ENCODE results near the gene ARRDC4.
A peak's percentile ranks its signal among the peaks of the same experiment; 100 is the strongest.
"Not testable (repeated sequence)": the region's sequence is repeated elsewhere in the genome, so short reads cannot be mapped to it uniquely, and the experiment has no call there.

ARRDC4 gene

GRCh38 chr15:97981058-97981457 lies 20.6 kb downstream of the ARRDC4 start:
- TF ChIP-seq CTCF (conservative IDR thresholded peaks at IDR 0.05; ENCODE audit: control insufficient read depth, insufficient read depth, low read depth, low read length), result no peak
- no peak for DNase-seq (ENCODE audit: low read depth)
- H3K4me3 ChIP-seq (ENCODE audit: control insufficient read depth, low read depth, low read length), result no peak overlapping the region

GRCh38 chr15:97981758-97982157 lies 21.3 kb downstream of the ARRDC4 start:
- H3K4me3 ChIP-seq (ENCODE audit: control insufficient read depth, low read depth, low read length), result no peak overlapping the region
- no peak for DNase-seq (ENCODE audit: low read depth)
- no peak for TF ChIP-seq CTCF (conservative IDR thresholded peaks at IDR 0.05; ENCODE audit: control insufficient read depth, insufficient read depth, low read depth, low read length)

GRCh38 chr15:97984157-97984556 lies 23.7 kb downstream of the ARRDC4 start:
- H3K4me3 ChIP-seq (ENCODE audit: control insufficient read depth, low read depth, low read length), result no peak overlapping the region
- no peak for TF ChIP-seq CTCF (conservative IDR thresholded peaks at IDR 0.05; ENCODE audit: control insufficient read depth, insufficient read depth, low read depth, low read length)
- peak; percentile 19 for DNase-seq (ENCODE audit: low read depth)

GRCh38 chr15:97985979-97986378 lies 25.5 kb downstream of the ARRDC4 start:
- not testable (repeated sequence) for H3K4me3 ChIP-seq (ENCODE audit: control insufficient read depth, low read depth, low read length); DNase-seq (ENCODE audit: low read depth)

DNA sequence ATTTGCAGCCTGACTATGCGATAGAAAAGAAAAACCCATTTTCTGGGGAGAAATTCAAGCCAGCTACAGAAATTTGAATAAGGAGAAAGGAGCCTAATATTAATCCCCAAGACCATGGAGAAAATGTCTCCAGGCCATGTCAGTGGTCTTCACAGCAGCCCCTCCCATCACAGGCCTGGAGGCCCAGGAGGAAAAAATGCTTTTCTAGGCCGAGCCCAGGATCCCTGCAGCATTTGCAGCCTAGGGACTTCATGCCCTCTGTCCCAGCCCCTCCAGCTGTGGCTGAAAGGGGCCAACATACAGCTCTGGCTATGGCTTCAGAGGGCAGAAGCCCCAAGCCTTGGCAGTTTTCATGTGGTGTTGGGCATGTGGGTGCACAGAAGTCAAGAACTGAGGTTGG lies 26.3 kb downstream of the ARRDC4 start:
- no peak overlapping the region for H3K4me3 ChIP-seq (ENCODE audit: control insufficient read depth, low read depth, low read length)
- DNase-seq (ENCODE audit: low read depth), result no peak
- TF ChIP-seq CTCF (conservative IDR thresholded peaks at IDR 0.05; ENCODE audit: control insufficient read depth, insufficient read depth, low read depth, low read length), result no peak

GRCh38 chr15:97989299-97989698 lies 28.8 kb downstream of the ARRDC4 start:
- DNase-seq (ENCODE audit: low read depth), result no peak
- no peak overlapping the region for H3K4me3 ChIP-seq (ENCODE audit: control insufficient read depth, low read depth, low read length)
- TF ChIP-seq CTCF (conservative IDR thresholded peaks at IDR 0.05; ENCODE audit: control insufficient read depth, insufficient read depth, low read depth, low read length), result no peak

- no peak for TF ChIP-seq CTCF (conservative IDR thresholded peaks at IDR 0.05; ENCODE audit: control insufficient read depth, insufficient read depth, low read depth, low read length)
- DNase-seq (ENCODE audit: low read depth), result no peak
- no peak overlapping the region for H3K4me3 ChIP-seq (ENCODE audit: control insufficient read depth, low read depth, low read length)
These were observed 31.6 kb downstream of the ARRDC4 start for GRCh38 chr15:97991972-97992541.
